Measurements from ENCODE around the gene TTI1.

DNA sequence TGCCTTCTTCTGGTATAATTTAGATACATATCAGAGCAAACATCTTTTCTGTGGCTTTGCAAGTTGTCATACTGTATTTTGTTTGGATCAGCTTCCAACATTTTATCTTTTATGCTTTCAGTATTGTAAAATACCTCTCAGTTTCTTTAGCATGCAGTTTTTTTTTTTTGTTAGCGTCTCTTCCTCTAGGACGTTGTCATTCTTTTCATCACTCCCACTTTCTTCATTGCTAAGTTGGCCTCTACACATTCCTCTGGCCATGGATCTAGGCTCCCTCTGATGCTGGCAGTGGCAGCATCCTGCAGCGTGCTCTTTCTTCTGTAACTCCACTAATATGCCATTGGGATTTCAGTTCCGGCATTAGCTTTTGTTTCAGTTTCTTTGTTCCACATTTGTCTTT, 22.0 kb upstream of the TTI1 start:
- no peak for TF ChIP-seq EP300 (IDR thresholded peaks at IDR 0.05)
- TF ChIP-seq, protein P1, sequence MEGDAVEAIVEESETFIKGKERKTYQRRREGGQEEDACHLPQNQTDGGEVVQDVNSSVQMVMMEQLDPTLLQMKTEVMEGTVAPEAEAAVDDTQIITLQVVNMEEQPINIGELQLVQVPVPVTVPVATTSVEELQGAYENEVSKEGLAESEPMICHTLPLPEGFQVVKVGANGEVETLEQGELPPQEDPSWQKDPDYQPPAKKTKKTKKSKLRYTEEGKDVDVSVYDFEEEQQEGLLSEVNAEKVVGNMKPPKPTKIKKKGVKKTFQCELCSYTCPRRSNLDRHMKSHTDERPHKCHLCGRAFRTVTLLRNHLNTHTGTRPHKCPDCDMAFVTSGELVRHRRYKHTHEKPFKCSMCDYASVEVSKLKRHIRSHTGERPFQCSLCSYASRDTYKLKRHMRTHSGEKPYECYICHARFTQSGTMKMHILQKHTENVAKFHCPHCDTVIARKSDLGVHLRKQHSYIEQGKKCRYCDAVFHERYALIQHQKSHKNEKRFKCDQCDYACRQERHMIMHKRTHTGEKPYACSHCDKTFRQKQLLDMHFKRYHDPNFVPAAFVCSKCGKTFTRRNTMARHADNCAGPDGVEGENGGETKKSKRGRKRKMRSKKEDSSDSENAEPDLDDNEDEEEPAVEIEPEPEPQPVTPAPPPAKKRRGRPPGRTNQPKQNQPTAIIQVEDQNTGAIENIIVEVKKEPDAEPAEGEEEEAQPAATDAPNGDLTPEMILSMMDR (IDR thresholded peaks at IDR 0.05), result no peak
- TF ChIP-seq POLR2A (IDR thresholded peaks at IDR 0.05), result no peak

Data from ovary (tissue), 3 donors.